ENCODE results near the gene RNH1.
"Not testable (repeated sequence)": the region's sequence is repeated elsewhere in the genome, so short reads cannot be mapped to it uniquely, and the experiment has no call there.

RNH1 gene

DNA sequence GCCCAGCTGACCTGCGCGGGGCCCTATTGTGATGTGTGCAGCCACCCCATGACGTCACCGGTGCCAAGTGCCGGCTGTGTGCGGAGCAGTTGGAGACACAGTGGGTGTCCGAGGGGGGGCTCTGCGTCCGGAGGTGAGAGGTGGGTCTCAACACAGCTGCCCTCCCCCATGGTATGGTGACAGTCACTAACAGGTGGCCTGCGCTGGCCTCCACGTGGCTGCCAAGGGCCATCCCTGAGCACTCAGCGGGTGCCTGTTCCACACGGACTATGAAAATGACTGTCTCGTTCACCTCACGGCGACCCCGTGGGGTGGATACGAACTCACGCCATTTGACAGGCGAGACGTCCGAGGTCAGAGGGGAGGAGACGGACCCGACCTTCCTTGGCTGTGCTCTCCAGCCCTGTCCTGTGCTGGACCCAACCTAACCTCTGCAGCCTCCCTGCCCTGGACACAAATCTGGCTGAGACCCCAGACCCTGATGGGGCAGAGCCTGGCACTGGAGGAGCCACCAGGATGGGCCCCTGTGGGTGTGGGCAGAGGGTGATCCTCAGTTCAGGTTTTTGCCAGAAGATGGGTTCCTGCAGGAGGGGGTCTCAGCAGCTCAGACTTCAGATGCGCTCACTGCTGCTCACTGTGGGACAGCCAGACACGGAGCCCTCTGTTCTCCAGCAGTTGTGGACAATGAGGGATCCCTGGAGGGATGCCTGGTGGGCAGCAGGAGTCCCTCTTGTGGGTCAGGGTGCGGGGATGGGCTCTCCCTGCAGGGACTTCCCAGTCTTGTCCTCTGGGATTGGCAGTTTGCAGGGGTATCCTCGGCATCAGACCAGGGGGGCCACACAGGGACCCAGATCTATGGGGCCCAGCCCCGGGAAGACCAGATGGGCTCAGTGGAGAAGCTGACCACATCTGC lies 22.0 kb upstream of the RNH1 start:
- TF ChIP-seq, protein P1, sequence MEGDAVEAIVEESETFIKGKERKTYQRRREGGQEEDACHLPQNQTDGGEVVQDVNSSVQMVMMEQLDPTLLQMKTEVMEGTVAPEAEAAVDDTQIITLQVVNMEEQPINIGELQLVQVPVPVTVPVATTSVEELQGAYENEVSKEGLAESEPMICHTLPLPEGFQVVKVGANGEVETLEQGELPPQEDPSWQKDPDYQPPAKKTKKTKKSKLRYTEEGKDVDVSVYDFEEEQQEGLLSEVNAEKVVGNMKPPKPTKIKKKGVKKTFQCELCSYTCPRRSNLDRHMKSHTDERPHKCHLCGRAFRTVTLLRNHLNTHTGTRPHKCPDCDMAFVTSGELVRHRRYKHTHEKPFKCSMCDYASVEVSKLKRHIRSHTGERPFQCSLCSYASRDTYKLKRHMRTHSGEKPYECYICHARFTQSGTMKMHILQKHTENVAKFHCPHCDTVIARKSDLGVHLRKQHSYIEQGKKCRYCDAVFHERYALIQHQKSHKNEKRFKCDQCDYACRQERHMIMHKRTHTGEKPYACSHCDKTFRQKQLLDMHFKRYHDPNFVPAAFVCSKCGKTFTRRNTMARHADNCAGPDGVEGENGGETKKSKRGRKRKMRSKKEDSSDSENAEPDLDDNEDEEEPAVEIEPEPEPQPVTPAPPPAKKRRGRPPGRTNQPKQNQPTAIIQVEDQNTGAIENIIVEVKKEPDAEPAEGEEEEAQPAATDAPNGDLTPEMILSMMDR (IDR thresholded peaks at IDR 0.05; ENCODE audit: low read length, missing control alignments) = no peak
- H3K4me3 ChIP-seq (replicated peaks; ENCODE audit: low read depth, low read length) = no peak overlapping the region
- DNase-seq (ENCODE audit: low read depth) = no peak

DNA sequence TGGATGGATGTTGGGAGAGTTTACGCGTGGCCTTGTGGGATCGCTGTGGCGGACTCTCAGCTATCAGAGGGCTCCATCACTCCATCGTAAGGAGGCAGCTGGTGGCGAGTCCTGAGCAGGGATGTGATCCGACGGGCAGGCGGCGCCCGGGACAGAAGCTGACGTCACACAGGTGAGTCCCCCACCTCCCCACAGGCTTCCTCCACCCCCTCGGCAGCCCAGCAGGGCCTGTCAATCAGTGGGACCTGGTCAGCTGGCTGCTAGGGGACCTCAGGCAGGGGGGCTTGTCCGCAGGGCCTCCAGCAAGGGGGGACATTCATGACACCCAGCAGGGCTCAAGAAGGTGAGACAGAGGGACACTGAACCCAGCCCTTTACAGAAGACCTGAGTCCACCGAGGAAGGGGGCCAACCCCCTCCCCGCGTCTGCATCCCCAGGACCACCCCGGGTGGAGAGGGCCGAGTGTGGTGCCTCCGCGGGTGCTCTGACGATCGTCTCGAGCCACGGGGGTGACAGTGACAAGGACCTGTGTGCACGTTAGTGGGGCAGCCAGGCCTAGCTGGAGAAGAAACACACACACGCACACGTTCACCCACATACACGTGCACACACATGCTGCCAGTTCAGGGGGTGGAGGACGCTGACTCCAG lies 21.2 kb upstream of the RNH1 start:
- DNase-seq (ENCODE audit: low read depth) = no peak
- no peak overlapping the region for H3K4me3 ChIP-seq (replicated peaks; ENCODE audit: low read depth, low read length)
- TF ChIP-seq, protein P1 (IDR thresholded peaks at IDR 0.05; ENCODE audit: low read length, missing control alignments) = no peak

DNA sequence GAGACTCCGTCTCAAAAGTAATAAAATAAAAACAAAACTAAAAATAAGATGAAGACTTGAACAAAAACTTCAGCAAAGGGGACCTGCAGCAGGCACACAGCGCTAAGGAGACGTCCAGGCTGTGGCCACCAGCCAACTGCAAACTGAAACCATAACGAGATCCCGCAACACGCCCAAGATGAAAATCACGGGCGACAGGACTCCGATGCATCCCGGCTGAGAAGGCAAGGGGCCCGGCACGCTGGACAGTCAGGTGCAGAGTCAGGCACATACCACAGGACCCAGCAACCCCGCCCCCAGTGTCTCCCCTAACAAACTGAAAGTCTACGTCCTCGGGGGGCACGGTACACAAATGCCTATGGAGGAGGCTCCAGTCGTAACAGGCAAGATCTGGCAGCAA lies 19.1 kb upstream of the RNH1 start:
- DNase-seq (ENCODE audit: low read depth) = no peak
- TF ChIP-seq, protein P1 (IDR thresholded peaks at IDR 0.05; ENCODE audit: low read length, missing control alignments) = no peak
- no peak overlapping the region for H3K4me3 ChIP-seq (replicated peaks; ENCODE audit: low read depth, low read length)

DNA sequence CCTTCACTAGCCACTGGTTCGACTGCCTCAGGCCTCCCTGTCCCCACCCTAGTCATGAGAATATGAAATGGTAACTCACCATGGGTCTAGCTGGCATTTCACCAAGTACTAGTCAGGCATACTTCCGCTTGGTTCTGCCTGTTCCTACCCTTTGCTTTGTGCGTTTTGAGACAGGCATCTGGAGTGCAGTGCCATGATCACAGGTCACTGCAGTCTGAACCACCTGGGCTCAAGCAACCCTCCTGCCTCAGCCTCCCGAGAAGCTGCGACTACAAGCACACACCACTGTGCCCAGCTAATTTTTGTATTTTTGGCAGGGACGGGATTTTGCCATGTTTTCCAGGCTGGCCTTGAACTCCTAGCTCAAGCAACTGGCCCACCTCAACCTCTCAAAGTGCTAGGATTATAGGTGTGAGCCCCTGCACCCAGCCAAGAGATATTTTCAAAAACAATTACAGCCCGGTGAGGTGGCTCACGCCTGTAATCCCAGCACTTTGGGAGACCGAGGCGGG lies 14.2 kb upstream of the RNH1 start:
- no peak for DNase-seq (ENCODE audit: low read depth)
- TF ChIP-seq, protein P1 (IDR thresholded peaks at IDR 0.05; ENCODE audit: low read length, missing control alignments) = no peak
- H3K4me3 ChIP-seq (replicated peaks; ENCODE audit: low read depth, low read length) = no peak overlapping the region

DNA sequence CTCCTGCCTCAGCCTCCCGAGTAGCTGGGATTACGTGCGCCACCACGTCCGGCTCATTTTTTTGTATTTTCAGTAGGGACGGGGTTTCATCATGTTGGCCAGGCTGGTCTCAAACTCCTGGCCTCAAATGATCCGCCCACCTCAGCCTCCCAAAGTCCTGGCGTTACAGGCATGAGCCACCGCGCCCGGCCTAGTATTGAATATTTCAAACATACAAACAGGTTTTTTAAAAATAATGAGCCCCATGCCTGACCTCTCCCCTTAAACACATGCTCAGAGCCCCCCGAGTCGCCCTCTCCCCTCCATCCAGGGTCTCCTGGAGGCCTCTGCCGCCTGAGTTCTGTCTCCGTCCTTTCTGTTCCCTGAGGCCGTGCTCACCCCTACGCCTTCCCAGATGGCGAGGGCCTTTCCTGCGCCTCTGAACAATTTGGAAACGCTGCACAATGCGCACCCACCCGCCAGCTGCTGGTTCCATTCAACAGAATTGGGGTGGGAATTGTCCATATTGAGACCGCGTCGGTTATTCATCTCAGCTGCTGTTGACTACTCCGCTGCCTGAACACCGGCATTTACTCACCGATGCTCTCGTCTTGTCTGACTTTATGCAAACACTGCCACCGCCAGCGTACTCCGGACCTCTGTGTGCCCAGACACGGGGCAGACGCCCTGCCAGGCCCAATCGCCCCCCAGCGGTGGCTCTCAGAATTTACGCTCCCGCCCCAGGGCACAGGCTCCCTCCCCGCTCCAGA lies 13.6 kb upstream of the RNH1 start:
- H3K4me3 ChIP-seq (replicated peaks; ENCODE audit: low read depth, low read length) = no peak overlapping the region
- TF ChIP-seq, protein P1 (IDR thresholded peaks at IDR 0.05; ENCODE audit: low read length, missing control alignments) = no peak
- no peak for DNase-seq (ENCODE audit: low read depth)

DNA sequence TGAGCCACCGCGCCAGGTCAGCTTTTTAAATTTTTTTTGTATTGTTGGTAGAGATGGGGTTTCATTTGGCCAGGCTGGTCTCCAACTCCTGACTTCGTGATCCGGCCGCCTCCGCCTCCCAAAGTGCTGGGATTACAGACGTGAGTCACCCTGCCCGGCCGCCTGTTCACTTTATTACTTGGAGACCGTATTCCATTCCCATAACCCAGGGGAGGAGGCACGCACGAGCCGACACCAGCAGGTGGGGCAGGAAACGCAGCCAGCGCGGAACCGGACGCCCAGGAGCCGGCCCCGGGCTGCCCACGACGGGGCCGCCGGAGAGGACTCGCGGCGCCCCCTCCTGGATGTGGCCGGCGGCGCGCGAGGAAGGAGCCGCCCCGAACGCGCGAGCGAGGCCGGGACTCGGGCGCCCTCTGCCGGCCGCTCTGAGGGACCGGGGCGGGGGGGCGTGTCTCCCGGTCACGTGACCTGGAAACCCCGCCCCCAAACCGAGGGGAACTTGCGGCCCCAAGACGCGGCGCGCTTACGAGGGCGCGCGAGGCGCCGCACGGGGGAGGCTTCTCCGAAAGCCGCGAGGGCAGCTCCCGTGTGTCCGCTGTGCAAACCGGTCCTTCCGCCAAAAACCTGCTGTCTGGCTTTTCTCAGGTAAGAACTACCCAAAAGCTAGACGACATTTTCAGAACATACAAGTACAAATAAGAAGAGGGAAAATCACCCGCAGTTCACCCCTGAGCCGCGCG lies 11.6 kb upstream of the RNH1 start:
- TF ChIP-seq, protein P1 (IDR thresholded peaks at IDR 0.05; ENCODE audit: low read length, missing control alignments) = peak; percentile 30
- peak overlapping the region; percentile 32 for H3K4me3 ChIP-seq (replicated peaks; ENCODE audit: low read depth, low read length)
- DNase-seq (ENCODE audit: low read depth) = peak; percentile 94

DNA sequence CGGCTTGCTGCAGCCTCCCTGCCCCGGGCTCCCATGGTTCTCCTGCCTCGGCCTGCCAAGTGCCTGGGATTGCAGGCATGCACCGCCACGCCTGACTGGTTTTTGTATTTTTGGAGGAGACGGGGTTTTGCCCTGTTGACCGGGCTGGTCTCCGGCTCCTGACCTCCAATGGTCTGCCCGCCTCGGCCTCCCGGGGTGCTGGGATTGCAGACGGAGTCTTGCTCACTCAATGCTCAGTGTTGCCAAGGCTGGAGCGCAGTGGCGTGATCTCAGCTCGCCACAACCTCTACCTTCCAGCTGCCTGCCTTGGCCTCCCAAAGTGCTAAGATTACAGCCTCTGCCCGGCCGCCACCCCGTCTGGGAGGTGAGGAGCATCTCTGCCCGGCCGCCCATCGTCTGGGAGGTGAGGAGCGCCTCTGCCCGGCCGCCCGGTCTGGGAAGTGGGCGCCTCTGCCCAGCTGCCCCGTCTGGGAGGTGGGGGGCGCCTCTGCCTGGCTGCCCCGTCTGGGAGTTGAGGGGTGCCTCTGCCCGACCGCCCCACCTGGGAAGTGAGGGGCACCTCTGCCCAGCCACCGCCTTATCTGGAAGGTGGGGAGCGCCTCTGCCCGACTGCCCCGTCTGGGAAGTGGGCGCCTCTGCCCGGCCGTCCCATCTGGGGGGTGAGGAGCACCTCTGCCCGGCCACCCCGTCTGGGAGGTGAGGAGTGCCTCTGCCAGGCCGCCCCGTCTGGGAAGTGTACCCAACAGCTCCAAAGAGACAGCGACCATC lies 10.1 kb upstream of the RNH1 start:
- H3K4me3 ChIP-seq (replicated peaks; ENCODE audit: low read depth, low read length); DNase-seq (ENCODE audit: low read depth): not testable (repeated sequence)

Measured in fibroblast of pulmonary artery (primary cell).